Upper lobe of left lung (tissue), 6 donors: ENCODE measurements around the gene PNPLA8. TPM values are rescaled to one million over a fixed set of nuclear protein-coding genes. Genes with fewer than 3 reads are reported as not detected.

Source experiments
- ATAC-seq, 2 donors: fragments of 200-7000 bp; cut with Tn5 transposase; one replicate each; pipeline ENCODE4 v1.9.1; 2022; ENCODE audit warnings: mild to moderate bottlenecking in 2 of 2, moderate library complexity in 2 of 2; ENCODE audit not compliant: low FRiP score in 2 of 2
- DNase-seq, 2 donors: peaks; one replicate each; pipeline ENCODE4 v3.0.0-alpha.2; 2019 to 2020
- H3K27ac ChIP-seq, 4 donors: fragments of 200-600 bp; sonication (generic); one replicate each; pipeline ENCODE4 v1.5.1; 2016 to 2019
- H3K27me3 ChIP-seq, 4 donors: fragments of 200-600 bp; sonication (generic); one replicate each; pipeline ENCODE4 v1.5.1; 2017 to 2019
- H3K36me3 ChIP-seq, 4 donors: fragments of 200-600 bp; sonication (generic); one replicate each; pipeline ENCODE4 v1.5.1; 2016 to 2019
- H3K4me1 ChIP-seq, 4 donors: fragments of 200-600 bp; sonication (generic); one replicate each; pipeline ENCODE4 v1.5.1; 2018 to 2019
- H3K4me3 ChIP-seq, 4 donors: fragments of 200-600 bp; sonication (generic); one replicate each; pipeline ENCODE4 v1.5.1; 2017 to 2019; ENCODE audit warnings: mild to moderate bottlenecking in 2 of 4, moderate library complexity in 1 of 4
- H3K9me3 ChIP-seq, 4 donors: fragments of 200-600 bp; sonication (generic); one replicate each; pipeline ENCODE4 v1.5.1; 2018 to 2019
- EP300 ChIP-seq, 4 donors: sonication (generic); formaldehyde crosslinking; IDR thresholded peaks; one replicate each; pipeline ENCODE4 v1.5.1; 2017; ENCODE audit warnings: antibody characterized with exemption in 4 of 4, control low read depth in 2 of 4
- POLR2A ChIP-seq, 4 donors: fragments of 450-650 bp; IDR thresholded peaks; one replicate each; pipeline ENCODE4 v1.5.1; 2016 to 2017; ENCODE audit warnings: antibody characterized with exemption in 4 of 4, mild to moderate bottlenecking in 2 of 4
- POLR2AphosphoS5 ChIP-seq, 2 donors: sonication (generic); formaldehyde crosslinking; IDR thresholded peaks; one replicate each; pipeline ENCODE4 v1.5.1; 2017; ENCODE audit warnings: antibody characterized with exemption in 2 of 2
- WGBS, 2 donors: methylation state at CpG; one replicate each; pipeline ENCODE4 v1.1.5; 2017 to 2018; 5-methylcytosine and 5-hydroxymethylcytosine counted together
- total RNA-seq, 6 donors: library from RNA; depleted of rRNA in 4 of 6; stranded (reverse); fragments of >200 nt in 4 of 6; gene quantifications; one replicate each; pipeline versions ENCODE4 v1.1.0 to v1.2.1, GENCODE V29; 2016 to 2021
- TF ChIP-seq, protein P1 (sequence below), 6 experiments: fragments of 450-650 bp in 4 of 6; fragments of 200-600 bp in 2 of 6; sonication (generic) in 2 of 6; IDR thresholded peaks; one replicate each; pipeline ENCODE4 v1.5.1; 2016 to 2019; ENCODE audit warnings: antibody characterized with exemption in 6 of 6
- donor health status: DM: no; HTN: no; CAD: no; lungs with moderate emphysema.
- donor health status: DM: no; HTN: yes; CAD: no; lungs with severe emphysema.

PNPLA8 gene
- total RNA-seq, 6 donors from 2014 or later = 6.5 to 39.1 (median 23.9) TPM

DNA sequence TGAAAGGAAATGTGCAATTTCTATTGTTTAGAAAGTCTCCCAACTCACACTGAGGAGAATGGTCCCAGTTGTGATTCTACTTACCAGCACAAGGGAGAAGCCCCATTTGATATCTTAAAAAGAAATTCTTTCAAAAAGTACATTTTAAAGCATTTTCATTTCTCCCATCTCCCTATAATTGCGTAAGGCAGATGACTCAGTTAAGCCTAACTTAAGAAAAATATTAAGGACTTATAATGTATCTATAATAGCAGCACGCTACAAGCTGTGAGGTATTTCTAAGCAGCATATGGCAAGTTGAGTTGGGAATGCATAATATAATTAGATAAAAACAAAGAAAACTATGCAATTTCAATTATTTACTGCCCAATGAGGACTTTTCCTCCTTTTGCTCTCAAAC, 61.2 kb downstream of the PNPLA8 start:
- Histone ChIP-seq H3K36me3 (no peaks in the 10 kb centered on the region), H3K4me3 (no peak overlapping the region), H3K27ac (no peak overlapping the region), H3K9me3 (no peaks in the 10 kb centered on the region), H3K4me1 (no peaks in the 10 kb centered on the region), H3K27me3 (no peaks in the 10 kb centered on the region)
- TF ChIP-seq EP300 (IDR thresholded peaks at IDR 0.05) (no peak), POLR2A (IDR thresholded peaks at IDR 0.05) (no peak), POLR2AphosphoS5 (IDR thresholded peaks at IDR 0.05) (no peak)
- TF ChIP-seq, protein P1, sequence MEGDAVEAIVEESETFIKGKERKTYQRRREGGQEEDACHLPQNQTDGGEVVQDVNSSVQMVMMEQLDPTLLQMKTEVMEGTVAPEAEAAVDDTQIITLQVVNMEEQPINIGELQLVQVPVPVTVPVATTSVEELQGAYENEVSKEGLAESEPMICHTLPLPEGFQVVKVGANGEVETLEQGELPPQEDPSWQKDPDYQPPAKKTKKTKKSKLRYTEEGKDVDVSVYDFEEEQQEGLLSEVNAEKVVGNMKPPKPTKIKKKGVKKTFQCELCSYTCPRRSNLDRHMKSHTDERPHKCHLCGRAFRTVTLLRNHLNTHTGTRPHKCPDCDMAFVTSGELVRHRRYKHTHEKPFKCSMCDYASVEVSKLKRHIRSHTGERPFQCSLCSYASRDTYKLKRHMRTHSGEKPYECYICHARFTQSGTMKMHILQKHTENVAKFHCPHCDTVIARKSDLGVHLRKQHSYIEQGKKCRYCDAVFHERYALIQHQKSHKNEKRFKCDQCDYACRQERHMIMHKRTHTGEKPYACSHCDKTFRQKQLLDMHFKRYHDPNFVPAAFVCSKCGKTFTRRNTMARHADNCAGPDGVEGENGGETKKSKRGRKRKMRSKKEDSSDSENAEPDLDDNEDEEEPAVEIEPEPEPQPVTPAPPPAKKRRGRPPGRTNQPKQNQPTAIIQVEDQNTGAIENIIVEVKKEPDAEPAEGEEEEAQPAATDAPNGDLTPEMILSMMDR (IDR thresholded peaks at IDR 0.05) = no peak
- no peak for ATAC-seq
- DNase-seq = no peak
- WGBS, 2 donors = 96% methylated on average over 2 of the region's 2 CpGs

DNA sequence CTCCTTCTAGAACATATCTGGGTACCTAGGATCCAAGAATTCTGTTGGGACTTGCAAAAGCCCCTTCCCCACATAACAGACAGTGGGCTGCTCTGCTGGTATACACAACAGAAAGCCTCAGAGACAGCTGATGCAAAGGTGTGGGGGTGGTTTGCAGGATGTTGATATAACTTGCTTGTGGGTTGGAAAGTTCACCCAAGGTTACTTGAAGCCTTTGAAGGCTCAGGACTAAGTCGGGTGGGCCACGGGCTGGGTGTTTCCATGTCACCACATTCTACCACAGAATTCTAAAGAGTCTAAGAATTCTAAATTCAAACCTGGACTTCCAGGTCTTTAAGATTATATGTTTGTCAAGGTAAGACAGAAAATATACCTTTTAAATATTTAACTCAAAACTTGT, 62.3 kb downstream of the PNPLA8 start:
- H3K27ac ChIP-seq = no peak overlapping the region
- DNase-seq (no peak), ATAC-seq (no peak)
- no peaks in the 10 kb centered on the region for H3K36me3 ChIP-seq
- TF ChIP-seq POLR2A (IDR thresholded peaks at IDR 0.05) (no peak), EP300 (IDR thresholded peaks at IDR 0.05) (no peak), POLR2AphosphoS5 (IDR thresholded peaks at IDR 0.05) (no peak)
- TF ChIP-seq, protein P1 (IDR thresholded peaks at IDR 0.05) = no peak
- whole genome bisulfite sequencing, 2 donors = 58 to 61% methylated on average over 2 of the region's 2 CpGs
- H3K4me1 ChIP-seq = no peaks in the 10 kb centered on the region
- no peaks in the 10 kb centered on the region for H3K9me3 ChIP-seq
- H3K4me3 ChIP-seq = no peak overlapping the region
- no peaks in the 10 kb centered on the region for H3K27me3 ChIP-seq

DNA sequence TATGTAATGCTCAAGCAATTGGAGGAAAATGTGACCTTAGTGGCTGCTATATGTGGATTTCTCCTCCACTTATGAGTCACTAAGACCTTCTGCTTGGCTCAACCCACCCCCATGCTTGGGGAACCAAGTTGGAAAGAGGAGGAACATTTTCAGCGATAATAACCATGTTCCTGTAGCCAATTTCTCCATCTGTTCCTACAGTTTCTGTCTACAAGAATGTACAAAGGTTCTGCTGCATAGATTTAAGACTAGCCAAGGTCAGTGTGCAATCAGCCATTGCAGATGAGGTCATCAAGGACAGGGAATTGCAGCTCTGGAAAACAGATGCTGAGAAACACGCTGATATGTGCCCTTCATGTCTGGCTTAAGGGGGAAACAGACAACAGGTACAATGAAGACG, 64.1 kb downstream of the PNPLA8 start:
- no peak for ATAC-seq
- Histone ChIP-seq H3K9me3 (no peaks in the 10 kb centered on the region), H3K4me1 (peaks cover 0 to 4% (median under 1%) of the 10 kb centered on the region in 4 donors), H3K27ac (no peak overlapping the region), H3K36me3 (no peaks in the 10 kb centered on the region), H3K27me3 (peaks cover 0 to 3% (median 0%) of the 10 kb centered on the region in 4 donors), H3K4me3 (no peak overlapping the region)
- DNase-seq = no peak
- no peak for TF ChIP-seq POLR2A (IDR thresholded peaks at IDR 0.05)
- TF ChIP-seq POLR2AphosphoS5 (IDR thresholded peaks at IDR 0.05) = no peak
- TF ChIP-seq, protein P1 (IDR thresholded peaks at IDR 0.05) = no peak
- TF ChIP-seq EP300 (IDR thresholded peaks at IDR 0.05) = no peak
- 85 to 88% methylated on average over 3 of the region's 3 CpGs for WGBS, 2 donors

DNA sequence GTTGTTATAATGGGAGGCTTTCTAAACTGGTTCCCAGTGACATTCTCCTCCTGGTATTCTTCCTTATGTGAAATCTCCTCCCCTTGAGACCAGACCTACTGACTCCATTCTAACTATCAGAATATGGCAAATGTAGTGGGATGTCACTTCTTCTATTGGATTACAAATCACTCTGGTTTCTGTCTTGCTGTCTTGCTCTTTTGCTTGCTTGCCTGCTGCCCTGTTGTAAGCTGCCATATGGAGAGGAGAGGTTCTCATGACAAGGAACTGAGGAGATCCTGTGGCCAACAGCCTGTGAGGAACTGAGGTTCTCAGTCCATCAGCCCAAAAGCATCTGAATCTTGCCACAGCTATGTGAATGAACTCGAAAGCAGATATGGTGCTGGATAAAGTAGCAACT, 65.0 kb downstream of the PNPLA8 start:
- DNase-seq = no peak
- Histone ChIP-seq H3K4me1 (peaks cover 2 to 12% (median 7%) of the 10 kb centered on the region in 4 donors), H3K36me3 (no peaks in the 10 kb centered on the region), H3K27me3 (peaks cover 0 to 9% (median 4%) of the 10 kb centered on the region in 4 donors), H3K9me3 (no peaks in the 10 kb centered on the region), H3K4me3 (no peak overlapping the region), H3K27ac (no peak overlapping the region)
- WGBS, 2 donors = 100% methylated on average over 1 of the region's 1 CpG
- no peak for ATAC-seq
- TF ChIP-seq POLR2A (IDR thresholded peaks at IDR 0.05) (no peak), POLR2AphosphoS5 (IDR thresholded peaks at IDR 0.05) (no peak), EP300 (IDR thresholded peaks at IDR 0.05) (no peak)
- TF ChIP-seq, protein P1 (IDR thresholded peaks at IDR 0.05) = no peak

DNA sequence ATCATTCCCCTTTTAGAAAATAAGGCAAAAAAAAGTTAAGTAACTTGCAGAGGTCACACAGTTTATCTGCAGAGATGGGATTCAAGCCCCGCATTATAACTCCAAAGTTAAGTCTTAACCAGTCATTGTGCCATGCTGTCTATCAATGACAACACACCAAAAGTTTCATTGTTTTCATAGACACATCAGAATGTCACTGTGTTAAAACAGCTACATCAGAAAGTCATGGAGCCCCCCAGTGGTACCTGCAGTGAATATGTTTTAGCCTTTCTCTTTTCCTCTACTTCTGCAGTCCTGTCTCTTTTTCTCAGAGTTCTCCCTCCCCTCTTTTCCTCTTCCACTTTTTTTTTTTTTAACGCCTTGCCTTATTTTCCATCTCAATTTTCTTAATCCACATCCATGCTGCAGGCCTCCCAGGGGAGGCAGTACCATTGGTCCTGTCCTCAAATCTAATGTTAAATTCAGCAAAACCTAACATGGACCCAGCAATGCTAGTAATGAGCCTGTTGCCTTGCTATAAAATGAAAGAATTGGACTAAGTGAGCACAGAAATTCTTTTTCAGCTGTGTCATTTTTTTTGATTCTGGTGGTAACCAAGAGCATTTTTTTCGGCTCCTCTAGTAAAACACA, 65.9 kb downstream of the PNPLA8 start:
- no peak overlapping the region for H3K27ac ChIP-seq
- H3K4me3 ChIP-seq = no peak overlapping the region
- DNase-seq (no peak), ATAC-seq (no peak)
- no peak for TF ChIP-seq POLR2AphosphoS5 (IDR thresholded peaks at IDR 0.05)
- no peak for TF ChIP-seq EP300 (IDR thresholded peaks at IDR 0.05)
- TF ChIP-seq POLR2A (IDR thresholded peaks at IDR 0.05) = no peak
- TF ChIP-seq, protein P1 (IDR thresholded peaks at IDR 0.05) = peak in 2 of 6 experiments; percentile 23
- H3K4me1 ChIP-seq = peaks cover 11 to 22% (median 16%) of the 10 kb centered on the region in 4 donors
- peaks cover 0 to 18% (median 8%) of the 10 kb centered on the region in 4 donors for H3K27me3 ChIP-seq
- H3K9me3 ChIP-seq = no peaks in the 10 kb centered on the region
- 46 to 49% methylated on average over 3 of the region's 3 CpGs for WGBS, 2 donors
- no peaks in the 10 kb centered on the region for H3K36me3 ChIP-seq
